ENCODE results near the gene MACROH2A2.

DNA sequence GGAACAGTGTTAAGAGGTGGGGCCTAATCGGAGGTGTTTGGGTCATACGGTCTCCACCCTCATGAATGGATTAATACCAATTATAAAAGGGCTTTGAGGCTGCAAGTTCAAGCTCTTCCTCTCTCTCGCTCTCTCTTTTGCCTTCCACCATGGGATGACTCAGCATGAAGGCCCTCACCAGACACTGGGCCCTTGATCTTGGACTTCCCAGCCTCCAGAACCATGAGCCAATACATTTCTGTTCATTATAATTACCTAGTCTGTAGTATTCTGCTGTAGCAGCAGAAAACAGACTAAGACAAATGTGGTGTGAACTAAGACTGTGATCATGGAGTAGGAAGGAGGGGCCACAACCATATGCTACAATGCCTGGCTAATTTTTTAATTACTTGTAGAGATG is 72.3 kb downstream of the MACROH2A2 start:
- TF ChIP-seq, protein P1, sequence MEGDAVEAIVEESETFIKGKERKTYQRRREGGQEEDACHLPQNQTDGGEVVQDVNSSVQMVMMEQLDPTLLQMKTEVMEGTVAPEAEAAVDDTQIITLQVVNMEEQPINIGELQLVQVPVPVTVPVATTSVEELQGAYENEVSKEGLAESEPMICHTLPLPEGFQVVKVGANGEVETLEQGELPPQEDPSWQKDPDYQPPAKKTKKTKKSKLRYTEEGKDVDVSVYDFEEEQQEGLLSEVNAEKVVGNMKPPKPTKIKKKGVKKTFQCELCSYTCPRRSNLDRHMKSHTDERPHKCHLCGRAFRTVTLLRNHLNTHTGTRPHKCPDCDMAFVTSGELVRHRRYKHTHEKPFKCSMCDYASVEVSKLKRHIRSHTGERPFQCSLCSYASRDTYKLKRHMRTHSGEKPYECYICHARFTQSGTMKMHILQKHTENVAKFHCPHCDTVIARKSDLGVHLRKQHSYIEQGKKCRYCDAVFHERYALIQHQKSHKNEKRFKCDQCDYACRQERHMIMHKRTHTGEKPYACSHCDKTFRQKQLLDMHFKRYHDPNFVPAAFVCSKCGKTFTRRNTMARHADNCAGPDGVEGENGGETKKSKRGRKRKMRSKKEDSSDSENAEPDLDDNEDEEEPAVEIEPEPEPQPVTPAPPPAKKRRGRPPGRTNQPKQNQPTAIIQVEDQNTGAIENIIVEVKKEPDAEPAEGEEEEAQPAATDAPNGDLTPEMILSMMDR (IDR thresholded peaks at IDR 0.05), result no peak
- no peak for TF ChIP-seq POLR2AphosphoS5 (IDR thresholded peaks at IDR 0.05; ENCODE audit: low read depth, low read length)
- TF ChIP-seq, protein P2, sequence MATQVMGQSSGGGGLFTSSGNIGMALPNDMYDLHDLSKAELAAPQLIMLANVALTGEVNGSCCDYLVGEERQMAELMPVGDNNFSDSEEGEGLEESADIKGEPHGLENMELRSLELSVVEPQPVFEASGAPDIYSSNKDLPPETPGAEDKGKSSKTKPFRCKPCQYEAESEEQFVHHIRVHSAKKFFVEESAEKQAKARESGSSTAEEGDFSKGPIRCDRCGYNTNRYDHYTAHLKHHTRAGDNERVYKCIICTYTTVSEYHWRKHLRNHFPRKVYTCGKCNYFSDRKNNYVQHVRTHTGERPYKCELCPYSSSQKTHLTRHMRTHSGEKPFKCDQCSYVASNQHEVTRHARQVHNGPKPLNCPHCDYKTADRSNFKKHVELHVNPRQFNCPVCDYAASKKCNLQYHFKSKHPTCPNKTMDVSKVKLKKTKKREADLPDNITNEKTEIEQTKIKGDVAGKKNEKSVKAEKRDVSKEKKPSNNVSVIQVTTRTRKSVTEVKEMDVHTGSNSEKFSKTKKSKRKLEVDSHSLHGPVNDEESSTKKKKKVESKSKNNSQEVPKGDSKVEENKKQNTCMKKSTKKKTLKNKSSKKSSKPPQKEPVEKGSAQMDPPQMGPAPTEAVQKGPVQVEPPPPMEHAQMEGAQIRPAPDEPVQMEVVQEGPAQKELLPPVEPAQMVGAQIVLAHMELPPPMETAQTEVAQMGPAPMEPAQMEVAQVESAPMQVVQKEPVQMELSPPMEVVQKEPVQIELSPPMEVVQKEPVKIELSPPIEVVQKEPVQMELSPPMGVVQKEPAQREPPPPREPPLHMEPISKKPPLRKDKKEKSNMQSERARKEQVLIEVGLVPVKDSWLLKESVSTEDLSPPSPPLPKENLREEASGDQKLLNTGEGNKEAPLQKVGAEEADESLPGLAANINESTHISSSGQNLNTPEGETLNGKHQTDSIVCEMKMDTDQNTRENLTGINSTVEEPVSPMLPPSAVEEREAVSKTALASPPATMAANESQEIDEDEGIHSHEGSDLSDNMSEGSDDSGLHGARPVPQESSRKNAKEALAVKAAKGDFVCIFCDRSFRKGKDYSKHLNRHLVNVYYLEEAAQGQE (IDR thresholded peaks at IDR 0.05; ENCODE audit: insufficient read depth in 1 of 2, low read depth in 2 of 2, low read length in 1 of 2), result no peak
